HG03442 (cell line): ENCODE data around the gene P4HA2.

Experiments used
- ATAC-seq: cut with Tn5 transposase; IDR thresholded peaks from one replicate; pipeline ENCODE4 v1.9.1; 2021; ENCODE audit warnings: mild to moderate bottlenecking, moderate library complexity; ENCODE audit not compliant: unreplicated experiment

P4HA2 gene

GRCh38 chr5:132265336-132266030 lies 37.8 kb upstream of the P4HA2 start:
- no peak for ATAC-seq

GRCh38 chr5:132264546-132265335 lies 37.1 kb upstream of the P4HA2 start:
- ATAC-seq: no peak

DNA sequence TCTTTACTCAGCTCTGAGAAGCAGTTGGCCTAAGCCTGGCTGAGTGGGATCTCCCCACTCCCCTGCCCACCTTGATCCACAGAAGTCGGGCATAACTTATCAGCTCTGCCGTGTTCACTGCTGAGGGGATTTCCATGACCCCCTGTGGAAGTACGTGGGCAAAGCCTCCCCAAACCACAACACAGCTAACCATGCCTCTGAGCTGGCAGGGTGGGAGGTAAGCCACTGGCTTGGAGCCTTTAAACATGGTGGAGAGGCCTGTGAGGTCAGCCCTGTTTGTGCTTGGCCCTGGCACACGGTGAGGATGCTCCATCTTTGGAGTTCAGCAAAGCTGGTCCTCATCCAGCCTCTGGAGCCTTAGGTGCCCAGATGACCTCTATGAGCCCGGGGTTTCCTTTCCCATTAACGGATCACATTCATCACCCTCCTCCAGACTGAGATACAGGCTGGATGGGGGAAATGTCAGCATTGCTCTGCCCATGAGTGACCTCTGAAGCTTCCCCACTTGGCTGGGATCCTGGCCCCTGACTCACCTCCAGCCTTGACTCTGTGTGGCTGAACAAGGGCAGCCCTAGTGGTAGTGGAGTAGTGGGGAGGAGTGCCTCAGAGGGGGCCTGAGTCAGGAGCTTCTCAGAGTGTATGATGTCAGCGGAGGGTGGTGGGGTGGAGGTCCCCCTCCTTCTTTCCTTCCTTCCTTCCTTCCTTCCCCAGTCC lies 36.1 kb upstream of the P4HA2 start:
- ATAC-seq: no peak

DNA sequence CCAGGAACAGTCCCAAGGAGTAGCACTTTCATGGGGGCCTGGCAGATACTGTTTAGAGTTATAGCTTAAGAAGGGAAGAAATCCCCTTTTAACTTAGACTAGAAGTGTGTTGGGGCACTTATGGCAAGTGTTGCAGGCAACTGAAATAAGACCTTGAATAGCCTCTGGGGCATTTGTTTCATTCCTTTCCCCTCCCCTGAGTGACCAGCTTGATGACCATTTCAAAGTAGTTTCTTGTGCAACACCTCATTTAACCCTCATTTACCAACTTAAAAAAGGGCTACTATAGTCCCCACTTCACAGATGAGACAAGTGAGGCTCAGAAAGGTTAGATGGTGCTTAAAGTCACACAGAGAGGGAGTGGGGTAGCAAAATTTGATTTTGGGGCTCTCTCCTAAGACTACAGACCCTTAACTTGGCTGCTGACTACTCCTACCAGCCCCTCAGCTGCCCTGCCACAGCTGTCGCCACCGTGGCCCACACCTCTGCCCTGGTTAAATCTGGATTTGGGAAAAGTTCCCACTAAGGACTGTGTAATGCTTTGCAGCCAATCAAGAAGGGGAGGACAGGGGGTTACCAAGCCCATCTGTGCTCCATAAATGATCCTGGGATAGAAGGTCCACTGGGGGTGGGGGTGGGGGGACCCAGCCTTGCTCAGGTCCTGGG lies 35.4 kb upstream of the P4HA2 start:
- ATAC-seq: no peak

DNA sequence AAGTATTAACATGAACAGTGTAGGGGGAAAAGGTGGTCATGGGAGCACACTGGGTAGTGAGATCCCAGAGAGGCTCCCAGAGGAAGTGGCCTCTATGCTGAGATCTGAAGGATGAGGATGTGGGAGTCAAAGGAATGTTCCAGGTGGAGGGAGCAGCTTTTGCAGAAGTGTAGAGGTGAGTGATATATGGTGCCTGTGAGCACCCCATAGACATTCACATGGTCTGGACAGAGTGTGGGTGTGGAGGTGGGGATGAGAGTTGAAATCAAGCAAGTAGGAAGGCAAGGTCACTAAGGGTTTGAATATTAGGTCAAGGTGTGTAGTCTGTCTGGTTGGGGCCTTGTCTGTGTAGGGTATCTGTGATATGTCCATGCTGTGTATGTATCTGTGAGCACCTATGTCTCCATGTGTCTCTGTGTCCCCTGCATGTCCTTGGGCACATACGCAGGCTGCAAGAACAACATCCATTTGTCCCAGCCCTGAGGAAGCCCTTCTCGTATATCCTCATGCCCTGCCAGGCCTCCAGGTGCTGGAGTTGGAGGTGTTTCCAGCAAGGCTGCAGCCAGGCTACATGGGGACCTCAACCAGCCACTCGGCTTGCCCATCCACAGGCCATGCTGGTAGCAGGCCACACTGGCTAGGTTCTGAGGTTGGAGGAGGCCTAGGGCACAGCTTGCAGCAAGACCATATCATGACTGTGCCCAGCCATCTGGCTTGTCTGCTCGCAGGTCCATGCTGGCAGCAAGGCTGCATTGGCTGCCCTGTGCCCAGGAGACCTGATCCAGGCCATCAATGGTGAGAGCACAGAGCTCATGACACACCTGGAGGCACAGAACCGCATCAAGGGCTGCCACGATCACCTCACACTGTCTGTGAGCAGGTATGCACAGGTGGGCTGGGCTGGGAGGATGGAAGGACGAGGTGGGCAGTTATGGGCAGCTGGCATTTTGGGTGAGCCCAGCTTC lies 34.5 kb upstream of the P4HA2 start:
- no peak for ATAC-seq

DNA sequence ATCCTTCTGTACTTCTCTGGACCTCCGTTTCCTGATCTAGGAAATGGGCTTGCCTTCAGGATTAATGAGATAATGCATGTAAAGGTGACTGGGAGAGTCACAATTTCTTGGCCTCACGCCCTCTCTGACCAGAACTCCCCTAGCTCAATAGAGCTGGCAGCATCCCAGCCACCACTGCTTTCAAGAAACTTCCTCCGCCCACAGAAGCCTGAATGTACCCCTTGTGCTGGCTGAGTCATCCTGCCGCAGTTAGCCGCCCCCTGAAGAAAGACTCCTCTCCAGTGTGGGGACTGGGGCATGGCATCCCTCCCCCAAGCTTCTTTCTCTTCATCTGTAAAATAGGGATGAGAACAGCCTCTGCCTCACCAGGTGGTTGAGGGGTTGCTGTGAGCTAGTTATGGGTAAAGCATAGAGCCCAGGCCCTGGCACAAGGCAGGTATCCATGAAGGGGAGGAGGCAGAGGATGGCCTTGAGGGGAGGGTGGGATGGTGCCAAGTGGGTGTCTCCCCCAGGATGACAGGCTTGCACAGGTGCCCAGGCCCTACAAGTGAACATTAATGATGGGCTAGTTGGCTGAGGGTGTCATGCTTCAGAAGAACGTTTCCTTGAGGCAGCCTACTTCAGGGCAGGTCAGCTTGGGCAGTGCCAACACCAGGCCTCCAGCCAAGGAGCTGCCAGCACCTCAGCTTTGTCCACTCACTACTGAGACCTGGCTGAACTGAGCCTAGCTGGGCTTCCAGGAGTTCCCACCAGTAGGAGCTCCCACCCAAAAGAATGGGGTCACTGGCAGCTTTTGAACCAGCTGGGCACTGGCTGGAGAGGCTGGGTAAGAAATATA lies 33.3 kb upstream of the P4HA2 start:
- ATAC-seq: peak; percentile 60

DNA sequence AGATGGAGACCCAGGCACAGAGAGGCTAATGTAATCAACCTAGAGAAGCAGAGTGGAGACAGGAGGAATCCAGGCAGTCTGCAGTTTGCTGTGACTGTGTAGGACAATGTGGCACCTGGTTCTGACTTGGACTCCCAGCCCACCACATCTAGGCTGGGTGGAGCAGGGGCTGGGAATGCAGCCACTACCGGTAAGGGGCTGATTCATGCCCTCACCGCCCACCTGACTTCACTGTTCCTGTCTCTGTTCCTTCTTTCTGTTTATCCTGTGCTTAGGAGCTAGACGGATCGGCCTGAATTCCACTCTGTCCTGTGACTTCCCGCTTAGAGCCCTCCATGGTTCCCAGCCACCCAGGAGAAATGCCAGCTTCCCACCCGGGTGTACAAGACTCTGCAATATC lies 32.4 kb upstream of the P4HA2 start:
- no peak for ATAC-seq

DNA sequence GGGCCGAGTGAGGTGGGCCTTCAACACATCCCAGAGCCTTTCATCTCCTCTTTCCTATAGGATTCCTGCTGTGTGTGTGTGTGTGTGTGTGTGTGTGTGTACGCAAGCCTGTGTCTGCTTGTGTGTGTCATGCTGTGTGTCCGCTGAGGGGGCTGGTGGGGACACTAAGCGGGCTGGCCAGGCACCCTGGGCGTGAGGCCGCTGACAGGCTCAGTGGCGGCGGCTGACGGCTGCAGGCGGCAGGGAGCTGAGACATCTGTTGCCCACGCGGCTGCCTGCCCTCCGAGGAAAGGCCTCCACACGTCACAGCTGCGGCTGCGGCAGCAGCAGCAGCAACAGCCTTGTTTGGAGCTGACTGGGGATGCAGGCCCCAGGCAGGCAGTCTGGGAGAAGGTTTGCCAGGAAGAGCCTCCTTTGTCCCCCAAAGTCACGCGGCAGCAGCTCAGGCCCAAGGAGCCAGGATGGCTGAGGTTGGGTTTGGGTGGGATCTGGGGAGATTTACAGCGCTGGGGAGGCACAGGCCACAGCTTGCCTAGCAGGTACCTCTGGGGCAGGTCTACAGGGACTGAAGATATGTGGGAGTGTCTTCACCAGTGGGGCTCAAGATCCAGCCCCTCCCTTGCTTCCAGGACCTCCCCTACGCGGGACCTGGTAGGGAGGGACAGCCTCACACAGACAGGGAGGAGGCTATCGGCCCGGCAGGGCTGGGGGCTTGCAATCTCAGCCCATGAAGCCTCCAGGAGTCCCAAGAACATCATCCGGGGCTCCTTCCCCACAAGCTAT lies 31.6 kb upstream of the P4HA2 start:
- ATAC-seq: no peak

- no peak for ATAC-seq
Observed at GRCh38 chr5:132258102-132259068, 30.7 kb upstream of the P4HA2 start.

DNA sequence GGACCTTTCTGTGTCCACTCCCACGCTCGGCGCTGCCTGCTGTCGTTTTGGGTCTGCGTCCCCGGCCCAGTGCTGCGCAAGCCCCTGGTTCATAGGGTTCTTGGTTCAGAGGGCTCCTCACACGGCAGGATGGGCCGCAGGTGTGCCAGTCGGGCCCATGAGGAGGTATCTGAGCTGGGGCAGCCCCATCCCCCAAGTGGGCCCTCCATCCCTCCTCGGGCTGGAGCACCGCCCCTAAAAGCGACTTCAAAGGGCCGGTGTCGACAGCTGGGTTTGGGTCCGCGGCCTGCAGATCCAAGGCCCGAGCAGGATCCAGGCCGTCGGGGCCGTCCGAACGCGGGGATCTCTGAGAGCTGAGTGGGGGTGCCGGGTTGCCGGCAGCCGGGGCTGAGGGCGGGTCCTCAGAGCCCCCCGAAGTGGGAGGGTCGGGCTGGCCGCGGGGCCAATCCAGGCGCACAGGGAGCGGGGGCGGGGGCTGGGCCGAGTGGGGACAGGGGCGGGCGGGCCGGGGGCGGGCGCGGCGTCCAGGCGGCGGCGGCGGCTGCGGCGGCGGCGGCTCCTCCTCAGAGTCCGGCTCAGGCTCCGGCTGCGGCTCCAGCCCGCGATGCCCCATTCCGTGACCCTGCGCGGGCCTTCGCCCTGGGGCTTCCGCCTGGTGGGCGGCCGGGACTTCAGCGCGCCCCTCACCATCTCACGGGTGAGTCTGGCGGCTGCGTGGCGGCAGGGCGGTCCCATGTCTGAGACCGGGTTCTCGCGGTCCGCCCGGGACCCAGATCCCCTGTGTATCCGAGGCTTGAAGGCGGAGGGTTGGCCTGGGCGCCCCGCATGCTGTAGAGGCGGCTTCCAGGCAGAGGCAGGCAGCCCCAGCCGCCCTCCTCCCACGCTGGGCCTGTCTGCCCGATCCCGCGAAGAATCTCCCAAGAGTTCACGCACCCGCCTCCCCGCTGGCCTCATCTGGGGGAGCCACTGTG lies 29.8 kb upstream of the P4HA2 start, which contains the start of gene PDLIM4:
TSS of gene PDLIM4 (plus strand) at position 566 of the 971 bp plus-strand sequence. CDS start at position 605, 39 bp downstream.
- ATAC-seq: no peak

DNA sequence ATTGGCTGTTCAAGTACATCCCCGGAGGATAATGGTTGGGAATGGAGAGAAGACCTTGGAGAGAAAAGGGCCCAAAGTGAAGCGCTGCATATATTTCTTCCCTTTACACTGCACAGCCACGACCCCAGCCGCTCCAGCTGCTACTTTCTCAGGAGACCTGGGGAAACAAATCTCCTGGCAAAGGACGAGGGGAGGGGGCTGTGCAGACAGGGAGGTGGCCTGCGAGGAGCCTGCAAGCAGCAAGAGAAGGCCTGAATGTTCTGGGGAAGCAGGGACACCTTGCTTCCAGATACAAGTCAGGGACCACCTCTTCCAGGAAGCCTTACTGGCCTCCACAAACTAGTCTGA lies 29.1 kb upstream of the P4HA2 start:
- ATAC-seq: no peak

DNA sequence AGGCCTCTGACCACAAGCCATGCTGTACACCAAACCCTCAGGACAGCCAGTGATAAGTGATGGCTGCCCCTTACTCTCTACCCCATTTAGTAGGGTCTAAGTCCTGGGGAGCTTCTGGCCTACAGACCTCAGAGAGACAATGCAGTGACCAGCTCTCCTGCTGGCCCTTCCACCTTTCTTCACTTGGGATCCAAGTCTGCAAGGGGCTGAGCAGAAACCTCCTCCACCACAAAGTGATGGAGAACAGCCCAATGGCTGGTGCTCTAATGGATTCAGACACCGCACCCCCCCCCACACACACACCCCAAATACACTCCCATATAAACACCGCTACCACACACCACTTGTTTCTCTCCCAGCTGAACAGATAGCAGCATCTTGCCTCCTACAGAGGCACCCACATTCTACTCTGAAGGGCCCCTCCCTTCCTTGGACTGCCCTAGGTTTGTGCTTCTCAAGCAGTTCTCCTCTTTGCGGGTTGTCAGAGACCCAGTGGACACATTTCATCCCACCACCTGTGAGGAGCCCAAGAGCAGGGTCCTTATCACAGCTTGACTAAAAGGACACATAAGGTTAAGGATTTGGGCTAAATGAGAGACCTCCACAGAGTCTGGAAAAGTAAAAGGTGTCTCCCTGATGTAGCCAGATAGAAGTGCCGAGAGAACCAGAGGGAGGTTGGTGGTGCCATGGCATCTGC lies 28.6 kb upstream of the P4HA2 start:
- no peak for ATAC-seq

GRCh38 chr5:132254321-132254977 lies 26.8 kb upstream of the P4HA2 start:
- ATAC-seq: no peak

DNA sequence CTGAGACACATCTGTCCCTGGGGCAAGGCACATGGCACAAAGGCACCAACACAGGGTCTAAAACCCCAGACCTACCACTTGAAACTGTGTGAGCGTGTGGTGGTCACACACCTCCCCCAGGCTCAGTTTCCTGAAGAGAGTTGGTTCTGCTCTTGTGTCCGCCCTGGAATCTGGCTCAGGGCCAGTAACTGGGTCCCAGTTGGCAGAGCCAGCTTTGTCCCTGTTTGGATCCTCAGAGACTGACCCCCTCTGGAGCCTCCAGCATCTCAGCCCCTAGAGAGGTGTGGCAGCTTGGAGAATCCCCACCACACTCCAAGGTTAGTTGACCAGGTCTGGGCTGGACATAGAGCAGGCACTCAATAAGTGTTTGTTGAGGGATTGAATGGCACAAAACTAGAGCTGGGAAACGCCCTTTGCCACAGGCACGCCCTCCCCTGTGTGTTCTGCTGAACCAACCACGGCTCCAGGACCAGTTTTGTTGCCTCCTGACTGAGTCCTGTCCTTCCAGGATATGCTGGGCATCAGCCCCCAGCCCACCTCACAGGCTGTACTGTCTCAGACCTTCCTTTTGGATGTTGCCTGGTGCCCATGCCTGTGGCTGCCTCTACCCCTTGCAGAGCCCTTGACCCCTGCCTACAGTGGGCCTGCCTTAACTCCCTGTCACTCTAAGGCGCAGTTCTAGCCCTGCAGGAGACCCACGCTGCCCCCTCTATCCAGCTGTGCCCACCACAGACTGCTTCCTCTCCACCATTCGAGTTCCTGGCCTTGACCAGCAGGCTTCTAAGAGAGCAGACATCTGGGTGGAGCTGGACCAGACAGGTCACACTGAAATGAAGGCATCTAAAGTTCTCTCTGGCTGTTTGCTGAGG lies 26.0 kb upstream of the P4HA2 start:
- no peak for ATAC-seq
